Measurements from ENCODE around the gene MXRA7.
"Not testable (repeated sequence)": the region's sequence is repeated elsewhere in the genome, so short reads cannot be mapped to it uniquely, and the experiment has no call there.

MXRA7 gene

GRCh38 chr17:76735586-76736348 lies 25.0 kb upstream of the MXRA7 start:
- no peak for DNase-seq (ENCODE audit: low read depth in 4 of 4, low spot score in 1 of 4)

- no peak for DNase-seq (ENCODE audit: low read depth in 4 of 4, low spot score in 1 of 4)
Measured at GRCh38 chr17:76735006-76735405, 24.2 kb upstream of the MXRA7 start.

- no peak for DNase-seq (ENCODE audit: low read depth in 4 of 4, low spot score in 1 of 4)
Measured at GRCh38 chr17:76734080-76734840, 23.5 kb upstream of the MXRA7 start.

GRCh38 chr17:76733618-76733957 lies 22.8 kb upstream of the MXRA7 start:
- no peak for DNase-seq (ENCODE audit: low read depth in 4 of 4, low spot score in 1 of 4)

- no peak for DNase-seq (ENCODE audit: low read depth in 4 of 4, low spot score in 1 of 4)
Measured at GRCh38 chr17:76732734-76733617, 22.2 kb upstream of the MXRA7 start.

- not testable (repeated sequence) for DNase-seq (ENCODE audit: low read depth in 4 of 4, low spot score in 1 of 4)
Measured at GRCh38 chr17:76731800-76732733, 21.3 kb upstream of the MXRA7 start.

GRCh38 chr17:76727745-76728456 lies 17.1 kb upstream of the MXRA7 start:
- DNase-seq (ENCODE audit: low read depth in 4 of 4, low spot score in 1 of 4), result no peak

- DNase-seq (ENCODE audit: low read depth in 4 of 4, low spot score in 1 of 4), result peak; percentile 53 to 68 (median 60)
Measured at GRCh38 chr17:76726776-76727718, 16.3 kb upstream of the MXRA7 start, which contains the start of gene METTL23. METTL23 (plus strand) TSS chr17:76726839; CDS start chr17:76729711, 2,872 bp downstream.

- peak; percentile 79 to 93 (median 88) for DNase-seq (ENCODE audit: low read depth in 4 of 4, low spot score in 1 of 4)
Measured at GRCh38 chr17:76726231-76726775, 15.5 kb upstream of the MXRA7 start, which contains the start of gene JMJD6. JMJD6 (minus strand) TSS chr17:76726606; CDS start chr17:76726475, 131 bp downstream.

GRCh38 chr17:76725580-76726230 lies 14.9 kb upstream of the MXRA7 start:
- peak; percentile 45 to 71 (median 61) for DNase-seq (ENCODE audit: low read depth in 4 of 4, low spot score in 1 of 4)

- DNase-seq (ENCODE audit: low read depth in 4 of 4, low spot score in 1 of 4), result no peak
Measured at GRCh38 chr17:76723812-76724211, 13.0 kb upstream of the MXRA7 start.

- DNase-seq (ENCODE audit: low read depth in 4 of 4, low spot score in 1 of 4), result not testable (repeated sequence)
Measured at GRCh38 chr17:76722977-76723376, 12.2 kb upstream of the MXRA7 start.

- DNase-seq (ENCODE audit: low read depth in 4 of 4, low spot score in 1 of 4), result no peak
Measured at GRCh38 chr17:76722279-76722678, 11.5 kb upstream of the MXRA7 start.

GRCh38 chr17:76721463-76721862 lies 10.7 kb upstream of the MXRA7 start:
- DNase-seq (ENCODE audit: low read depth in 4 of 4, low spot score in 1 of 4), result no peak

GRCh38 chr17:76720941-76721340 lies 10.2 kb upstream of the MXRA7 start:
- no peak for DNase-seq (ENCODE audit: low read depth in 4 of 4, low spot score in 1 of 4)

- DNase-seq (ENCODE audit: low read depth in 4 of 4, low spot score in 1 of 4), result no peak
Measured at GRCh38 chr17:76720211-76720610, 9.4 kb upstream of the MXRA7 start.

- no peak for DNase-seq (ENCODE audit: low read depth in 4 of 4, low spot score in 1 of 4)
Measured at GRCh38 chr17:76718516-76718915, 7.8 kb upstream of the MXRA7 start.

GRCh38 chr17:76716839-76717215 lies 6.1 kb upstream of the MXRA7 start:
- no peak for DNase-seq (ENCODE audit: low read depth in 4 of 4, low spot score in 1 of 4)
